PC-3 (cell line): Measurements from ENCODE around the gene TBC1D14. TPM values are rescaled to one million over a fixed set of nuclear protein-coding genes. Genes with fewer than 3 reads are reported as not detected.

ENCODE experiments used
- ATAC-seq: fragments of 200-7000 bp; cut with Tn5 transposase; 2 replicates; pipeline ENCODE4 v1.9.1; 2020; ENCODE audit warnings: mild to moderate bottlenecking, moderate library complexity
- BruUV-seq: library from RNA; stranded (reverse); fragments of 400-500 nt; replicated peaks from 2 replicates; lab custom pipeline; 2021; lab: Mats Ljungman, UMichigan
- CTCF ChIA-PET: fragments of 300-600 bp; sonication (Branson Sonifier 250); formaldehyde crosslinking; loops from one replicate; lab custom pipeline; 2022; ENCODE audit warnings: antibody characterized with exemption; lab: Charles Lee
- POLR2A ChIA-PET: fragments of 300-600 bp; sonication (Branson Sonifier 250); formaldehyde crosslinking; loops from one replicate; lab custom pipeline; 2022; ENCODE audit warnings: antibody characterized with exemption; ENCODE audit not compliant: unreplicated experiment; lab: Charles Lee
- DNase-seq: peaks from one replicate; pipeline ENCODE4 v3.0.0-alpha.2; 2015
- H2AFZ ChIP-seq: fragments of 300-600 bp; sonication (generic); 2 replicates; pipeline ENCODE4 v1.6.0; 2016; ENCODE audit warnings: antibody characterized with exemption, low read length
- H3F3A ChIP-seq: fragments of 300-600 bp; sonication (generic); one replicate; pipeline ENCODE4 v1.6.0; 2017; ENCODE audit warnings: antibody characterized with exemption, low read length, control low read depth, mild to moderate bottlenecking; ENCODE audit not compliant: unreplicated experiment
- H3K27ac ChIP-seq: fragments of 300-600 bp; sonication (generic); 2 replicates; pipeline ENCODE4 v1.5.1; 2016; ENCODE audit warnings: mild to moderate bottlenecking, low read length
- H3K27me3 ChIP-seq: fragments of 300-600 bp; sonication (generic); 2 replicates; pipeline ENCODE4 v1.6.1; 2016; ENCODE audit warnings: low read length, mixed read lengths
- H3K36me3 ChIP-seq: fragments of 300-600 bp; sonication (generic); 2 replicates; pipeline ENCODE4 v1.6.1; 2016; ENCODE audit warnings: low read depth, mixed run types, low read length, mixed read lengths
- H3K4me1 ChIP-seq: fragments of 300-600 bp; sonication (generic); 2 replicates; pipeline ENCODE4 v1.5.1; 2016; ENCODE audit warnings: low read length; ENCODE audit not compliant: insufficient read depth
- H3K4me2 ChIP-seq: fragments of 300-600 bp; sonication (generic); 2 replicates; pipeline ENCODE4 v1.6.0; 2016; ENCODE audit warnings: low read length
- H3K4me3 ChIP-seq: fragments of 300-600 bp; sonication (generic); 2 replicates; pipeline ENCODE4 v1.5.1; 2016; ENCODE audit warnings: mild to moderate bottlenecking, low read length, mixed read lengths
- H3K79me2 ChIP-seq: fragments of 300-600 bp; sonication (generic); 2 replicates; pipeline ENCODE4 v1.6.1; 2017; ENCODE audit warnings: low read length, mixed read lengths
- H3K9ac ChIP-seq: fragments of 300-600 bp; sonication (generic); 2 replicates; pipeline ENCODE4 v1.6.0; 2016; ENCODE audit warnings: mild to moderate bottlenecking, low read length
- H3K9me2 ChIP-seq: fragments of 300-600 bp; sonication (generic); replicated peaks from 2 replicates; pipeline ENCODE4 v1.6.1; 2016; ENCODE audit warnings: mixed run types, low read length, mixed read lengths
- H3K9me3 ChIP-seq: fragments of 300-600 bp; sonication (generic); 2 replicates; pipeline ENCODE4 v1.6.1; 2016; ENCODE audit warnings: low read length, mixed read lengths
- H4K20me1 ChIP-seq: fragments of 300-600 bp; sonication (generic); 2 replicates; pipeline ENCODE4 v1.6.1; 2016; ENCODE audit warnings: low read length, mixed read lengths
- CTCF ChIP-seq: fragments of 300-600 bp; sonication (generic); conservative IDR thresholded peaks from 2 replicates; pipeline ENCODE4 v1.5.1; 2017; ENCODE audit warnings: antibody characterized with exemption, low read depth, mild to moderate bottlenecking, low read length
- EZH2 ChIP-seq: fragments of 300-600 bp; sonication (generic); IDR thresholded peaks from one replicate; pipeline ENCODE4 v1.6.1; 2017; ENCODE audit warnings: antibody characterized with exemption, mild to moderate bottlenecking, low read length; ENCODE audit not compliant: unreplicated experiment
- EZH2phosphoT487 ChIP-seq: fragments of 300-600 bp; sonication (generic); IDR thresholded peaks from 2 replicates; pipeline ENCODE4 v1.6.1; 2018; ENCODE audit warnings: mild to moderate bottlenecking, antibody characterized with exemption, low read length, borderline replicate concordance
- intact Hi-C: fragments of 100-400 bp; cut with micrococcal nuclease; formaldehyde crosslinking; loops from 2 replicates; pipeline ENCODE4 v1.9.0; 2023
- total RNA-seq: library from RNA; depleted of rRNA; stranded (reverse); fragments of >200 nt; gene quantifications from 2 replicates; pipeline ENCODE4 v1.2.3, GENCODE V29; 2014

The TBC1D14 gene
- total RNA-seq, 1 experiment from 2014 or later: 33.0 TPM

DNA sequence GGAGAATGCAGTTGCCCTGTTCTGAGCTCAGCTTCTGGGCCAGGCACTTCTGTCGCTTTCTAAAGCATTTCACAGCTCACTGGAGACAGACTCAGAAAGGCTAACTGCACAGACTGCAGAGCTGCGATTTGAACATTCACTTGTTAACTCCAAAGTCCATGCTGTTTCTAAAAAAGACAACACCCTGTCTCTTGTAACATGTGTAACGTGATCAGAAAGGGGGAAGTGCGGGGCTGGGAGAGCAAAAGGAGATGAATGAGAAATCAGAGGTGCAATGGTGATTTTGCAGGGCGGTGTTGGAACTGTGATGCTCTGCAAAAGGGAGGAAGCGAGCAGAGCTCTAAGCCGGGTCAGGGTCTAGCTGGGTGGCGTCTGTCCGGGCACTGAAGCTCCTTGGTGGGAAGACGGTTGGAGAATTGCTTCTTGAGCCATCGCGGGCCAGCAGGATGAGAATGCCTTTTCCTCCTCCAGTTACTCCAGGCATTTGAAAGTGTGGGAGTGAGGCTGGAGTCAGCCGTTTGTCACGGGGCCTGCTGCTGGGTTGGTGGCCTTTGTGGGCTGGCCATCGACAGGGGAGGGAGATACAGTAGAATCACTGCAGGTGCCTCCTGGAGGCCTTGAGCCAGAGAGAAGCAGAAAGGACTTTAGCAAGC is 20.3 kb downstream of the TBC1D14 start:
- H3K9me3 ChIP-seq: no peaks in the 10 kb centered on the region
- TF ChIP-seq EZH2 (no peak), CTCF (no peak), EZH2phosphoT487 (no peak)
- ATAC-seq (no peak), DNase-seq (no peak)
- POLR2A ChIA-PET: no interaction called here
- no peak overlapping the region for H3K9ac ChIP-seq
- H4K20me1 ChIP-seq: no peaks in the 10 kb centered on the region
- intact Hi-C loops: no loop called here
- H3K27ac ChIP-seq: no peak overlapping the region
- no peaks in the 10 kb centered on the region for H3K27me3 ChIP-seq
- no peaks in the 10 kb centered on the region for H3K9me2 ChIP-seq
- no peaks in the 10 kb centered on the region for H3K79me2 ChIP-seq
- CTCF ChIA-PET: no interaction called here
- no peak overlapping the region for H3K4me3 ChIP-seq
- no peak overlapping the region for H3K4me2 ChIP-seq
- H2AFZ ChIP-seq: no peak overlapping the region
- BruUV-seq: no TSS peak
- no peaks in the 10 kb centered on the region for H3F3A ChIP-seq
- no peaks in the 10 kb centered on the region for H3K36me3 ChIP-seq
- no peaks in the 10 kb centered on the region for H3K4me1 ChIP-seq

GRCh38 chr4:6932475-6932874 is 22.8 kb downstream of the TBC1D14 start:
- Histone ChIP-seq H3K4me1 (no peaks in the 10 kb centered on the region), H3K27me3 (no peaks in the 10 kb centered on the region), H3K9me3 (no peaks in the 10 kb centered on the region), H4K20me1 (no peaks in the 10 kb centered on the region), H3K36me3 (no peaks in the 10 kb centered on the region), H2AFZ (no peak overlapping the region), H3K27ac (no peak overlapping the region), H3K79me2 (no peaks in the 10 kb centered on the region), H3K9ac (no peak overlapping the region), H3F3A (no peaks in the 10 kb centered on the region), H3K4me2 (no peak overlapping the region), H3K9me2 (no peaks in the 10 kb centered on the region), H3K4me3 (no peak overlapping the region)
- TF ChIP-seq CTCF: no peak
- no peak for TF ChIP-seq EZH2
- TF ChIP-seq EZH2phosphoT487: no peak
- POLR2A ChIA-PET: no interaction called here
- intact Hi-C loops: no loop called here
- BruUV-seq: no TSS peak
- CTCF ChIA-PET: no interaction called here
- ATAC-seq (no peak), DNase-seq (no peak)

- H3K36me3 ChIP-seq: no peaks in the 10 kb centered on the region
- H3K9ac ChIP-seq: no peak overlapping the region
- H4K20me1 ChIP-seq: no peaks in the 10 kb centered on the region
- no peaks in the 10 kb centered on the region for H3K79me2 ChIP-seq
- no peaks in the 10 kb centered on the region for H3K9me2 ChIP-seq
- no peaks in the 10 kb centered on the region for H3K27me3 ChIP-seq
- intact Hi-C loops: no loop called here
- H3K4me3 ChIP-seq: no peak overlapping the region
- no peak overlapping the region for H2AFZ ChIP-seq
- no peak overlapping the region for H3K4me2 ChIP-seq
- TF ChIP-seq CTCF: no peak
- H3F3A ChIP-seq: no peaks in the 10 kb centered on the region
- no peak for DNase-seq
- no peaks in the 10 kb centered on the region for H3K4me1 ChIP-seq
- no peak overlapping the region for H3K27ac ChIP-seq
- CTCF ChIA-PET: no interaction called here
- ATAC-seq: no peak
- POLR2A ChIA-PET: no interaction called here
- H3K9me3 ChIP-seq: no peaks in the 10 kb centered on the region
- no TSS peak for BruUV-seq
Measured at GRCh38 chr4:6932918-6933317, 23.3 kb downstream of the TBC1D14 start.
